ENCODE measurements around the gene TMEM54.

TMEM54 gene

GRCh38 chr1:32895325-32896215 is 5.6 kb downstream of the TMEM54 start:
- DNase-seq (ENCODE audit: low read depth, low spot score): no peak

DNA sequence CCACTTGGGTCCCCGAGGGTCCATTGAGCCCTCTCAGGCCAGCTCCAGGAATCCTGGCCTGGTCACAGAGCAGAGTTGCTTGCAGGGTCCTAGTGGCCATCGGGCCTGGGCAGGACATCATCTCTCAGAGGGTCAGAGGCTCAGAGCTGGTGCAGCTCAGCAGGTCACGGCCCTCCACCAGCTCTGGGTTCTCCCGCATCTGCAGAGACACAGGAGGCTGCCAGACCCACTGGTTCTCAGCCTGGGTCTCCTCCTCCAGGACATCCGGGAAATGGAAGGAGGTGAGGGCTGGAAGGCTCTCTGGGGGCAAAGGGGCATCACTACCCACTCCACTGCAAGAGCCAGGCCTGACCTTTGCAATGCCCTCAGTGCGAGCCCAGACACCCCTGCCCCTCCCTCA is 6.5 kb downstream of the TMEM54 start:
- no peak for DNase-seq (ENCODE audit: low read depth, low spot score)

- DNase-seq (ENCODE audit: low read depth, low spot score): no peak
Observed at GRCh38 chr1:32894019-32894600, 7.1 kb downstream of the TMEM54 start.

DNA sequence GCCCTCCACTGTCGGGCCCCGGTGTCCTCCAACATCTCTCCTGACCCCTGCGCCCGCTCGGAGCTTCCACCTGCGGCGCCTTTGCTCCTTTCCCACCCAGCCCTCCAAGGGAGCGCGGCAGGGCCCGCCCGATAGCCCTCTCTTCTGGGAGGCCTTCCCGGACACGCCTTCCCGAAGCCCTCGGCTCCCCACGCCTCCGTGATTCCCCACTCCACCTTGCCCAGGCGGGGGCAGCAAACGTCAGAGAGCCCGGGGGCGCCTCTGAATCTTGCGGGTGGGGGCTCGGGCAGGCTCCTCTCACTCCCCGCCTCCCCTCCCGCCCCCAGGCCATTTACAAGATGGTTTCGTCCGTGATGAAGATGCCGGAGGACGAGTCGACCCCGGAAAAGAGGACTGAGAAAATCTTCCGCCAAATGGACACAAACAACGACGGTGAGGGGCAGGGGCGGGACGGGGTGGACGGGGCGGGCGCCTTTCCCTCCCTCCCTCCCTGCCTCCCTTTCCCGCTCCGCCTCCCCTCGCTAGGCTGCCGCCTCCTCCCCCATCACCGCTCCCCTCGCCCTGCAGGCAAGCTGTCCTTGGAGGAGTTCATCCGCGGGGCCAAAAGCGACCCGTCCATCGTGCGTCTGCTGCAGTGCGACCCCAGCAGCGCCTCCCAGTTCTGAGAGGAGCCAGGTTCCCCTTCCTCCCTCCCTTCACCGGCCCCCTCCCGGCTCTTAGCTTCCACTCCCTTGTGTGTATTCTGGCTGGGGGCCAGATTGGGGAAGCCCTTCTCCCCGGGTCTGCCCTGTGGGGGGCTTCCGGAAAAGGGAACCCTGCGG is 7.8 kb downstream of the TMEM54 start:
- no peak for DNase-seq (ENCODE audit: low read depth, low spot score)

DNA sequence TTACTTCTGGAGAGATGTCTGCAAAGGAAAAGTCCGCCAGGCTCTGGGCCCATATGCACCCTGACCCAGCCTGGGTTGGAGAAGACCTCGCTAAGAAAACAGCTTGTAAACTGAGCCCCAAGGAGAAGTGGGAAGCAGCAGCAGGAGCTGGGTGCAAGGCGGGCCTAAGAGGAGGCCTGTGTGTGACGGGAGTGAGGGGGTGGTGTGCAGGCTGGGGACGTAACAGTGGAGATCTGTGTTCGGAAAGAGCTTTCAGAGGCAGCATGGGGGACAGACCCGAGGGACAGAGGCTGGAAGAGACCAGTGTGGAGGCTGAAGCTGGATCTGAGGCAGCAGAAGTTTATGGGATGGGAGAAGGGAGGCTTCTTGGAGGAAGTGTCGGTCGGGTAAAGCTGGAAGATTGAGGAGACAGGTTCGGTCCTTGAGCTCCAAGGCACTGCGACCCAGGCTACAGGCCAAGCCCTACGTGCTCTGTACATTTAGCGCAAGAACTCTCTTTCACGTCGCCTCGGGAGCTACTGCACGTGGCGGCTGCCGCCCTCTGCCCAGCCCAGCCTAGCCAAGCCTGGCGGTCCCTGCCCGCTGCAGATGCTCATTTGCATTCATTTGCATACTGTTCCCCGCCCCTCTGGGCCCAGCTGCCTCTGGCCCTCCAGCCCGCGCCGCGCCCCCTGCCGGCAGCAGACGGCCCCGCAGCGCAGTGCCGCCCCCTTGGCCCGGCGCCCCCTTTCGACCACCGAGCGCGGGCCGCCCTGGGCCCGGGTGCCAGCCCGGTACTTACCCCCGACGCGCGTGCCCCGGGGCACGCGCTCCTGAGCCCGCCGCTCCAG is 8.6 kb downstream of the TMEM54 start:
- DNase-seq (ENCODE audit: low read depth, low spot score): peak; percentile 67

DNA sequence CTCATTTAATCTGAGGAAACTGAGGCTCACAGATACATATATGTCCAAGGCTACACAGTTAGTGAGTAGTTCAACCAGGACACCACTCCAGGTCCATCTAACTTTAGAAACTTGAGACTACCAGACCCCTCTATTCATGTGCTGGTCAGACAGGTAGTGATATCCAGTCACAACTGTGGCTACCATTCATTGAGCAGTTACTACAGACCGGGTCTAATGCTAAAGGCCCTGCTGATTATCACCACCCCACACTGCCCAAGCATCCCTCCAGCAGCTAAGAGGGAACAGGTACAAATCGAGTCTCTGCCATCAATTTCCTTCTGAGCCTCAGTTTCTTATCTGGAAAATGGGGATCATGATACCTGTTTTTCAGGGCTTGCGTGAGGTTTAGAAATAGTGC is 9.6 kb downstream of the TMEM54 start:
- no peak for DNase-seq (ENCODE audit: low read depth, low spot score)

DNA sequence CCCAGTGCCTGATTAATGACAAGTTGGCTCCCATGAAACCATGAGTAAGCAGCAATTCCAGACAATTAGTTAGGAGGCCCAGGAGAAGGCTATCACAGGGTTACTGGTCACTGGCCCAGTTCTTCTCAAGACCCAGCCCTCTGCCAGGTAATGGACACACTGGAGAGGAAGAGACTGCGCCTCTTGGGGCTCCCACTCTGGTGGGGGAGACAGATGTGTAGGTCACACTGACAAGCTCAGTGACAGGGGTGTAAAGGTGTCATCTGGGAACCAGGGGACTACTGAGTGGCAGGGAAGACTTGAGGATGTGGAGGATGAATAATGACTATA is 10.0 kb downstream of the TMEM54 start:
- DNase-seq (ENCODE audit: low read depth, low spot score): no peak

GRCh38 chr1:32890516-32891240 is 10.5 kb downstream of the TMEM54 start:
- DNase-seq (ENCODE audit: low read depth, low spot score): no peak

DNA sequence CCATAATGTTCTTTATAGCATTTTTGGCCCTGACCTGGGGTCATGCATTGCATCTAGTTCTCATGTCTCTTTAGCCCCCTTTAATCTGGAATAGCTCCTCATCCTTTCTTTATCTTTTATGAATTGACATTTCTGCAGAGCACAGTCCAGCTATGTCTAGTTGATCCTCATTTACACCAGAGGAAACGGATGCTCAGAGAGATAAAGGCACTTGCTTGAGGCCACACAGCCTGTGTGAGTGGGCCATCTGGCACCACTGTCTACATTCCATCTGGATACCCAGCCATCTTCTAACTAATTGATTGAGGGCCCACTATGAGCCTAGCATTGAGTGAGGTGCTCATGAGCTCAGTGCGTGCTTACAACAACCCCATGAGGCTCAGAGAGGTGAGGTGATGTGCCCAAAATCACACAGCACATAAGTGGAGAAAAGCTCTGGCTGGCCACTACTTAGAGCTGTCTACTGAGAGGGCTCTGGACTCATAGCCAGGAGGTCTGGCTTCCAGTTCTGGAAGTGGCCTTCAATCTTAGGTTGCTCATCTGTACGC is 11.4 kb downstream of the TMEM54 start:
- no peak for DNase-seq (ENCODE audit: low read depth, low spot score)

- DNase-seq (ENCODE audit: low read depth, low spot score): no peak
Observed at GRCh38 chr1:32888677-32889420, 12.3 kb downstream of the TMEM54 start.

DNA sequence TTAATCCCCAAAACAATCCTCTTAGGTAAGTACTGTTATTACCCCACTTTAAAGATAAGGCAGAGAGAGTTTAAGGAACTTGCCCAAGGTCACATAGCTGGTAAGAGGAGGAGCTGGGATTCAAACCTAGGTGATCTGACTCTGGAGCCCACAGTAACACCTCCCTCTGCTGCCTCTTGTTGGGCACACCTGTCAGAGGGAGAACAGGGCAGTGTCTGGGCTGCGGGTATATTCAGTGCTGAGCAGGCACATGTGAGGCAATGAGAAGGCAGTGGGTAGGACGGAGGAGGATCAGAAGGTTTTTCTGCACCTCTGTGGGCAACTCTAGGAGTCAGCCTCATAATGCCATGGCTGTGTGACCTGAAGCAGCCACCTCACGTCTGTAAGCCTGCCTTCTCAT is 13.1 kb downstream of the TMEM54 start:
- no peak for DNase-seq (ENCODE audit: low read depth, low spot score)

DNA sequence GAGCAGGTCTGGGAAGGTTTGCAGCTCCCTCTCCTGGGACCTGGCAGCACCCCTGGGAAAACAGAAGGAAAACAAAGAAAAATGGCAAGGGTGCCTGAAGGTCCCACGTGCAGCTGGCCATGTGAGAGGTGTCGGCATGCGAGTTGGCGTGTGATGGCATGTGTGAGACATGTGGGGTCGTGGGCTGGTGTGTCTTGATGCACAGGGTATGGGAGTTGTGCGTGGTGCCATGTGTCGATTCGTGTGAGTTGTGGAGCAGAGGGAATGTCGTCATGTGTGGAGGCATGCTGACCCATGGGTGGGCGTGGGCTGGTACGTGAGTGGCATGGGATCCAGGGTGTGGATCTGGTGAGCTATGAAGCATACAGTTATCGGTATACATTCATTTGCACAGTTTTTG is 13.6 kb downstream of the TMEM54 start:
- no peak for DNase-seq (ENCODE audit: low read depth, low spot score)

DNA sequence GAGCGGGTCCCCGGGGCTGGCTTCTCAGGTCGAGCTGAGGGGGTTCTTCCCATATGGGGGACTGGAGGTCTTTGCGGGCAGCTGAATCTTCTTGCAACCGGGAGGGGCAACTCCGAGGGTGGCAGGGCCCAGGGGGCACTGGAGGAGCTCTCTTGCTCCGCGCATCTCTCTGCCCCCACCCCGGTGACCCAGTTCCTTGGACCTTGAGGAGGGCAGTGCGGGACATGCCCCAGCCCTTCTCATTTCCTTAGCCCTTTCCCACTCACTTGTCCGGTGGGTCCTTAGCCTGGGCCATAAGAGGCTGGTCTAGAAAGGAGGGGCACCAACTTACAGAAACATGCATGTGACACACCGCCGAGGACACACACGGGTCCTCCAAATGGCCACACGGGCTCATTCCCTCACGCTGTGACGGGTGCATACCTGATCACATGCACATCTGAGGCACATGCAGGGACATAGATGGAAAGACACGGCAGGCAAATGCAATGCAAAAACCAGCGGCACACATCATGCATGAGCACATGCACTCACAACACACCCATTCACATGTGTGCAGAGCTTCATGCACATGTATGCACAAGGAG is 14.3 kb downstream of the TMEM54 start:
- no peak for DNase-seq (ENCODE audit: low read depth, low spot score)

GRCh38 chr1:32886004-32886827 is 15.0 kb downstream of the TMEM54 start, which contains the start of gene HPCA:
Gene HPCA, plus strand, starts transcription at chr1:32886491. Its CDS starts 2,408 bp downstream, at chr1:32888899.
- DNase-seq (ENCODE audit: low read depth, low spot score): no peak

DNA sequence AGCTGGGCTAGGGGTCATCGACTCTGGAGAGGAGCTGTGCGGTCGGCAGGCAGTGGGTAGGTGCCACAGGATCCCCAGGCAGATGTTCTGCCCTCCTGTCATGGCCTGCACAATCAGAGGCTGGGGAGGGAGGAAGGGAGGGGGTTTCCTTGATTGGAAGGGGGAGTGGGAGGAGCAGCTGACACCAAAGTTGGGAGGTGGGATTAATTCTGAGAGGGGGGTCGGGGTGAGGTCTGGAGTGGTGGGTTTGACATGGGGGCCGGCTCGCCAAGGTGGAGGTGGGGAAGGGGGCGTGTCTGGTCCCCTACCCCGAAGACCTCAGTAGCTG is 15.5 kb downstream of the TMEM54 start:
- DNase-seq (ENCODE audit: low read depth, low spot score): no peak

- no peak for DNase-seq (ENCODE audit: low read depth, low spot score)
Observed at GRCh38 chr1:32884726-32885125, 16.5 kb downstream of the TMEM54 start.

DNA sequence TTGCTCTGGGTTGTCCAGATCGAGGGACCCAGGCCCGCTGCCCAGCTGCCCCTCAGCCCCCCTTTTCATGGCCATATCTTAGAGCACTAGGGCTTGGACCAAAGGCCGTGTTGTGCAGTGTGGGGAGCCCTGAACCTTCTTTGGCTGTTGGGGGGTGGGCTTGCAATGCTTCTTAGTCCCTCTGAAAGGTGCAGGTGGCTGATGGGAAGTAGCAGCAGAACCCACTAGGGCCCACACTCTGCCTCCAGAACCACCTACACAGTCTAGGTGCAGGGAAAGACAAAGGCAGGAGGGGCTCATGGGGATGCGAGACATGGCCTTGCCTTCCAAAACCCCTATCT is 17.2 kb downstream of the TMEM54 start:
- no peak for DNase-seq (ENCODE audit: low read depth, low spot score)

DNA sequence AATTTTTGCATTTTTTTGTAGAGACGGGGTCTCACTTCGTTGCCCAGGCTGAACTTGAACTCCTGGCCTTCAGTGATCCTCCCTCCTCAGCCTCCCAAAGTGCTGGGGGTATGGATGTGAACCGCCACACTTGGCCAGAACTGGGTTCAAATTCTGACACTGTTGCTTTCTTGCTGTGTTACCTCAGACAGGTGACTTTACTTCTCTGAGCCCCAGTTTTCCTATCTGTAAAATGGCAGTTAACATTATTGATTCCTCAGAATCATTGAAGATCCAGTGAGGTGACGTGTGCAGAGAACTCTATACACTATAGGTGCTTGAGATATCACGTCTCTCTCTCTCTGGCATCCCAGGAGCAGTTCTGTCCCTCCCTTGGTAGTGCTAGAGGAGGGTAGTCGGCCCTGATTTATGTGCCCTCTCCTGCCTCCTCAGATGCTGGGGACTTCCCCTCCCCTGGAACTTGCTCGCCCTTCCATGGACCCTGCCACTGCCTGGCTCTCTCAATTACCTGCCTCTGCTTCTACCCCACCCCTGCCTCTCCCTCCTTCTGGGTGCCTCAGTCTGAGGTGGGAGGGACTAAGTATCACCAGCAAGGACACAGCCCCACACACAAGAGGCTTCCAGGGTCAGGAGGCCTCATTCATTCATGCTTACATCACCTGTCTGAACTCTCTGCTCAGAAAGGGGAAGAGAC is 17.7 kb downstream of the TMEM54 start:
- no peak for DNase-seq (ENCODE audit: low read depth, low spot score)
